Activated T-helper 9 cell treated with anti-CD3 and anti-CD28 coated beads, Interleukin-2, amount 50 U/mL, for 16 hours (primary cell): ENCODE data around the gene CGAS.
"Not testable (repeated sequence)": the region's sequence is repeated elsewhere in the genome, so short reads cannot be mapped to it uniquely, and the experiment has no call there.

Experiments
- DNase-seq: peaks from one replicate; pipeline ENCODE4 v3.0.0-alpha.2; 2020; ENCODE audit warnings: low read depth

The CGAS gene

DNA sequence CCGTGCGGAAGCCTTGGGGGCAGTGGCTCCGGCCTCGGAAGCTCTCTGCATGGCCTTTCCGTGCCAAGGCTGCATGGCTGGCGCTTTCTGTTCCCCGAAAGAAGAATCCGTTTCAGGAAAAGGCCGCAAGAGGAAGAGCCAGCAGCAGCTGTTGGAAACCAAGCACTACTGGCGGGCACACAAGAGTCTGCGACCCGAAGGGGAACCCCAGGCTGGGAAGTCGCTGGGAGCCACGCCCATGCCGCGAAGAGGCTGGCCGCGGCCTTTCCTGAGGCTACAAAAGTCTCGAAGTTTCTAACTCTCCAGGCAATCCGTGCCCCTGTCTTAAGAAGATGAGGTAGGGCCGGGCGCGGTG lies at the start of gene CGAS:
TSS of gene CGAS (minus strand) at position 191 of the 355 bp plus-strand sequence. CDS start at position 75, 116 bp downstream.
- peak; percentile 64 for DNase-seq

DNA sequence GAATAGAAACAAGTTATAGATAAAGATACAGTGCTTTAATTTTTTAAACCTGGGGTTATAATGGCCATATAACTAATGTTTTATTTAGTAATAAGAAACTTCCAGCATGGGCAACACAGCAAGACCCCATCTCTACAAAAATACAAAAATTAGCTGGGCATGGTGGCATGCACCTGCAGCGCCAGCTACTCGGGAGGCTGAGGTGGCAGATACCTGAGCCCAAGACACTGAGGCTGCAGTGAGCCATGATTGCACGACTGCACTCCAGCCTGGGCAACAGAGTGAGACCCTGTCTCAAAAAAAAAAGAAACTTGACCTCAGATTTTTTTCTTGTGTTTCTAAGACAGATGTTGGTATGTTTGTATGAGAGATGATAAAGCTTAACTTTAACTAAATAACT lies 45.8 kb upstream of the CGAS start:
- no peak for DNase-seq

DNA sequence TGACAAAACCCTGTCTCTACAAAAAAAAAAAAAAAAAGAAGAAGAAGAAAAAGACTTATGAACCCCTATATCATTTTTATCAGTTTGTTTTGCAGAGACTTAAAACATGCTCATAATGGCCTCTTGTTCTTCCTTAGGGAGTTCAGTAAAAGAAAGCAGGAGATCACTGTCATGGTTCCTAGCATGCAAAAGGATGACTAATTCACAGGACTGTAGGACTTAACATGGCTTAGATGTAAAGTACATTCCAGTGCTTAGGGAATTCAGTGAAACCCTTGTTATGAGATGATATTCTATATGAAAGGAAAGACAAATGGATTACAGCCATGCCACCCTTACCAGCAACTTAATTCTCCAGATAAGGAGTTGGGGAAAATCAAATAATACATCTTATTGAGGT lies 39.3 kb upstream of the CGAS start:
- no peak for DNase-seq

GRCh38 chr6:73487473-73487872 lies 35.4 kb upstream of the CGAS start:
- no peak for DNase-seq

- DNase-seq = no peak
Observed at GRCh38 chr6:73484438-73484837, 32.3 kb upstream of the CGAS start.

GRCh38 chr6:73481969-73482368 lies 29.9 kb upstream of the CGAS start:
- DNase-seq = no peak

DNA sequence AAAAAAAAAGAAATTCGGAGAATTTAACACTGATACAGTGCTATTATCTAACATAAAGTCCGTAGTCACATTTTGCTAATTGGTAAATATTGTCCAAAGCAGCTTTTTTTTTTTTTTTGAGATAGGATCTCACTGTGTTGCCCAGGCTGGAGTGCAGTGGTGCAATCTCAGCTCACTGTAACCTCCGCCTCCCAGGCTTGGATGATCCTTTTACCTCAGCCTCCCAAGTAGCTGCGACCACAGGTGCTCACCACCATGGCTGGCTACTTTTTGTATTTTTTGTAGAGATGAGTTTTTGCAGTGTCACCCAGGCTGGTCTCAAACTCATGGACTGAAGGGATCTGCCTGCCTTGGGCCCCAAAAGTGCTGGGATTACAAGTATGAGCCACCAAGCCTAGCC lies 25.3 kb upstream of the CGAS start:
- DNase-seq = no peak

DNA sequence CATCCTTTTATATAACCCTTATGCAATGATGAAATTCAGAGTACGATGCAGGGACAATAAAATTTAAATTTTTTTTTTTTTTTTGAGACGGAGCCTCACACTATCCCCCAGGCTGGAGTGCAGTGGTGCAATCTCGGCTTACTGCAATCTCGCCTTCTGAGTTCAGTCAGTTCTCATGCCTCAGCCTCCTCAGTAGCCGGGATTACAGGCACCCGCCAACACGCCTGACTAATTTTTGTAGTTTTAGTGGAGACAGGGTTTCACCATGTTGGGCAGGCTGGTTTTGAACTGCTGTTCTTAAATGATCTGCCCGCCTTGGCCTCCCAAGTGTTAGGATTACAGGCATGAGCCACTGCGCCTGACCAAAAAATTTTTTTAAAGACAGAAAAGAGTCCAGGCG lies 24.6 kb upstream of the CGAS start:
- DNase-seq = no peak

DNA sequence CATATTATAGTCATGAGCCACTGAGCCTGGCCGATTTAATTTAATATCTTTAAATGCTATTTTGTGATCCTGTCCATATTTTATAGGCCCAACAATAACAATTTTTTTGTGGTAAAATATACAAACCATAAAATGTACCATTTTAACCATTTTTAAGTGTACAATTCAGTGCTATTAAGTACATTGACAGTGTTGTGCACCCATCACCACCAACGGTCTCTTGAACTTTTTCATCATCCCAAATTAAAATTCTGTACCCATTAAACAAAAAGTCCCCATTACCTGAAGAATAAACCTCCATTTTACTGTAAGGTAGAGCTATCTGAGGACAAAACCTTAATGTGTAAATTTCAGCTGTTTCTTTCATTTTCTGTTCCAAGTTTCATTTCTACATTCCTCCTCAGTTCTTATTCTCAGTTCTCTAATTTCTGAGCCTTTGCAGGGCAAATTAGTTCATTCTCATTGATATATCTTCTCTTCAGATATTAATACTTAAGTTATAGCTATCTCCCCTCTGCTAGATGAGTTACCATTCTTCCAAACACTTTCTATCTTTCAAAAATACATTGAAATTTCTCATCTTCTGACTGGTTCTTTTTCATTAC lies 19.7 kb upstream of the CGAS start:
- DNase-seq = no peak

DNA sequence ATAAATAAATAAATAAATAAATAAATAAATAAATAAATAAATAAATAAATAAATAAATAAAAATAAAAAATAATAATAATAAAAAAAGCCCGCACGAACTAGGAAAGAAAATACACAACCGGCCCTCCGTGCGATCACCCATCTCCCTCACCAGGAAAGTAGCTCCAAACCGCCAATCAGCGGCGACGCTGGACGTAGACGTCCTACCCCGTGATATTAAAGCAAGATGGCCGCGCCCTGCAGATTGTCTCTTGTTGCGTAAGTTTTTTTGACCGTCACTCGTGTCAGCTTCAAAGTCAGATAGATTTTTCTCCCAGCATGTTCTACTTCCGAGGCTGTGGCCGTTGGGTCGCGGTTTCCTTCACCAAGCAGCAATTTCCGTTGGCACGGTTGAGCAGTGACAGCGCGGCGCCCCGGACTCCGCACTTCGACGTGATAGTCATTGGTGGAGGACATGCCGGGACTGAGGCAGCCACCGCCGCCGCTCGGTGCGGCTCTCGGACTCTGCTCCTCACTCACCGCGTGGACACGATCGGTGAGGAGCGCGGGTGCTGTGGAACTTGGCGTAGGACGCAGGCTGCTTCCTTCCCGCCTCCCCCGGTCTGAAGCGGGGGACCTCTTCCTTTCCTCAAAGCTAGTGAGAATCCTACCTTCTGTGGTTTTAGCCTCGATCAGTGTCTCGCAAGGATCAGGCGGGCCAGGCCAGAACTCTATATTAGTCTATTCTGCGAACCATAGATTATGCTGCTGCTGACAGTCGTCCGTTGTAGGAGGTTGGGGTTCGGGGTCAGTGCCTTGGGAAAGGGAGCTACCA lies 9.6 kb upstream of the CGAS start, which contains the start of gene MTO1:
TSS of gene MTO1 (plus strand) at position 201 of the 814 bp plus-strand sequence. CDS start at position 319, 118 bp downstream.
- DNase-seq = peak; percentile 77

GRCh38 chr6:73460056-73460455 lies 8.0 kb upstream of the CGAS start:
- no peak for DNase-seq

DNA sequence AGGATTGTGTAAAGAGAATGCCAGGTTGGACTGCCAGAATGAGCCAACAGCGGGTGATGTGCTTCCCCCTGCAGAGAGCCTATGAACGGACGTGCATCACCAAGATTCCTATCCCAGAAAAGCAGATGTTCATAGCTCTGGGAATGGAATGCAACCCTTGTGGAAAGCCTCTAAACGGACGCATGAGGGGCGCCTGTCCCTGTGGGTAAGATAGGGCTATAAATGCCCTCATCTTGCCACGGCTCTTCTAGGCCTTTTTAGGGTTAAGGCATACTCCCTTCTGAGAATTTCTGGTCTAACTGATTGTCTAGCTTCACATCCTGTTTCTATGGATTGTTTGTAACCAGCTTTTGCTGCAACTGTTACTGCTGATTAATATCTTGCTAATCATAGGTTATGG lies 7.4 kb upstream of the CGAS start:
- DNase-seq = not testable (repeated sequence)

- no peak for DNase-seq
Observed at GRCh38 chr6:73455865-73456629, 4.0 kb upstream of the CGAS start.

- peak; percentile 24 for DNase-seq
Observed at GRCh38 chr6:73451223-73452106, 632 bp downstream of the CGAS start.

DNA sequence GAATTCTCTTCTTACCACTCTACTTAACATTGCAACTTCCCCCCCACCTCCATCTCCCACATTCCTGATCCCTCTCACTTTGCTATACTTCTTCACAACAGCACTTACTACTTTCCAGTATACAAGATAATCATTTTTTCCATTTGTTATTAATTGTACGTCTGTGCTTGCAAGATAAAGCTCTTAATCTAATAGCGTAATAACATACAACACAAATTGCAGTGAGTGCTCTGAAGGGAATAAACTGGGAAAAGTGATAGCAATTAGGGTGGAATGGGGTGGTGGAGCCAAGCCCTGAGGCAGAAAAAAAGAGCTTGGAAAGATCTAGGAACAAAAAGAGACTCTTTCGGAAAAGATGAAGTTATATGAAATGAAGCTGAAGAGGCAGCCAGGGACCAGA lies 8.5 kb downstream of the CGAS start:
- no peak for DNase-seq

DNA sequence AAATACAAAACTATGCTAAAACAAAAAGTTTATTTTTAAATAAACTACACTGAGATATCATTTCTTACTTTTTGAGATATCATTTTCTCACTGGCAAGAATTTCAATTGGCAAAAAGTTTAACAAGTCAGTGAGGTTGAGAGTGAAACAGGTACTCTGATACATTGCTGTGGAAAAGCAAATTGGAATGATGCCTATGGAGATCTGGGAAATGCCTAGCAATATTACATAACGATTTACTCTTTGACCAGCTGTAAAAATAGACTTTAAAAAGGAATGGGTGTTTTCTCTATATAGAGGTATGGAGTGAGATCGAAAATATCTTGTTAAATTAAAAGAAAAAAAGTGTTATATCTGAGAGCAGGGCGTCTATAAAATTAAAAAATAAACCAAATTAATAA lies 16.9 kb downstream of the CGAS start:
- no peak for DNase-seq

- DNase-seq = no peak
Observed at GRCh38 chr6:73421534-73421933, 30.6 kb downstream of the CGAS start.

GRCh38 chr6:73418081-73418741 lies 33.9 kb downstream of the CGAS start:
- no peak for DNase-seq

DNA sequence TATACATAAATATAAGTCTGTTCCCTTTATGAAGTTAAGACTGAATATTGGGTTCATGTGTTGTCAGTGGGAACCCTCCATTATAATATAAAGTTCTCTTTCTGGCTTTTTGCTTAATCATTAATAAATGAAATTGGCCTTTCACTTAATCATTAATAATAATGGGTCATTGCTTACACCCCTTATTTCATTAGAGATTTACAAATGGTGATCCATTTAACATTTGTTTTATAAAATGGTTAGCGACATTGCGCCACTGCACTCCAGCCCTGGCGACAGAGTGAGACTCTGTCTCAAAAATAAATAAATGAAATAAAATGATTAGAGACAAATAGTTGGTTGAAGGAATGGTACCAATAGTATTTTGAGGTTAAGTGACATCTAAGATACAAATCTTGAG lies 39.0 kb downstream of the CGAS start:
- no peak for DNase-seq

DNA sequence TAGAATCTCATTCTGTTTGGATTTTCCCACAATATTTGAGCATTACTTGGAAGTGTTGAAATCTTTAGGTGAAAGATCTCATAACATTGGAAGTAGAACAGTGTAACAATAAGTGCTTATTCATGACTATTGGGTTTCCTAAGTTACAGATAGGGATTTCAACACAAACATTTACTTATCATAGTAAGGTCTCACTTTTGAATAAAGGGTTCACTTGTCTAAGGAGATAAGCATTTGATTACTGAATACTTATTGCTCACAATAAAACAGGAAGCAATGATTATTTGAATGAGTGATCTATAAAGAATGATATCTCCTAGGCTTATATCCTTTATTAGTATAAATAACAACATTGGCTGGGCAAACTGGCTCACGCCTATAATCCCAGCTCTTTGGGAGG lies 42.7 kb downstream of the CGAS start:
- no peak for DNase-seq

GRCh38 chr6:73400656-73401055 lies 51.4 kb downstream of the CGAS start:
- no peak for DNase-seq
